Measurements from ENCODE around the gene CDKN2B-AS1. TPM values are rescaled to one million over a fixed set of nuclear protein-coding genes. Genes with fewer than 3 reads are reported as not detected.

Gene CDKN2B-AS1
- total and polyA plus RNA-seq, 2 experiments from 2014 or later = 0.61 to 4.1 TPM

- no peaks in the 10 kb centered on the region for H3K9me3 ChIP-seq (ENCODE audit: low read depth)
- in situ Hi-C loops (cut with MboI) = no loop called here
- no peaks in the 10 kb centered on the region for H3K36me3 ChIP-seq (ENCODE audit: low read depth)
- TF ChIP-seq EZH2 (IDR thresholded peaks at IDR 0.05; ENCODE audit: insufficient read depth, poor library complexity, severe bottlenecking) = no peak
- no peak for TF ChIP-seq EZH2phosphoT487 (IDR thresholded peaks at IDR 0.05; ENCODE audit: insufficient read depth, low read depth)
- H3K9ac ChIP-seq = no peak overlapping the region
- no peaks in the 10 kb centered on the region for H3K9me2 ChIP-seq (ENCODE audit: insufficient read depth)
- no peaks in the 10 kb centered on the region for H3K79me2 ChIP-seq (ENCODE audit: insufficient read depth)
- H3K4me3 ChIP-seq = 0 out of 2 replicates have a peak overlapping the region, but pooled peaks have one; percentile 13
- H3K4me2 ChIP-seq (ENCODE audit: unreplicated experiment) = peak overlapping the region; percentile 44
- H3K27me3 ChIP-seq (replicated peaks; ENCODE audit: insufficient read depth) = no peaks in the 10 kb centered on the region
- peaks cover 33% of the 10 kb centered on the region for H3F3A ChIP-seq (ENCODE audit: insufficient read depth)
- H3K4me1 ChIP-seq (ENCODE audit: insufficient read depth) = peaks cover 31% of the 10 kb centered on the region
- no peaks in the 10 kb centered on the region for H4K20me1 ChIP-seq (ENCODE audit: insufficient read depth)
- H3K27ac ChIP-seq = peak overlapping the region; percentile 53
- no peak overlapping the region for H2AFZ ChIP-seq
- no peak for DNase-seq
These were observed 153.9 kb downstream of the CDKN2B-AS1 start for GRCh38 chr9:22148528-22148875.

- Histone ChIP-seq H2AFZ (no peak overlapping the region), H3F3A (ENCODE audit: insufficient read depth) (peaks cover 33% of the 10 kb centered on the region), H3K79me2 (ENCODE audit: insufficient read depth) (no peaks in the 10 kb centered on the region), H3K4me3 (no peak overlapping the region), H3K4me1 (ENCODE audit: insufficient read depth) (peaks cover 27% of the 10 kb centered on the region), H4K20me1 (ENCODE audit: insufficient read depth) (no peaks in the 10 kb centered on the region), H3K27me3 (replicated peaks; ENCODE audit: insufficient read depth) (no peaks in the 10 kb centered on the region), H3K27ac (peak overlapping the region; percentile 53), H3K4me2 (ENCODE audit: unreplicated experiment) (peak overlapping the region; percentile 44), H3K9me3 (ENCODE audit: low read depth) (no peaks in the 10 kb centered on the region), H3K9me2 (ENCODE audit: insufficient read depth) (no peaks in the 10 kb centered on the region), H3K36me3 (ENCODE audit: low read depth) (no peaks in the 10 kb centered on the region), H3K9ac (no peak overlapping the region)
- peak; percentile 33 for DNase-seq
- TF ChIP-seq EZH2 (IDR thresholded peaks at IDR 0.05; ENCODE audit: insufficient read depth, poor library complexity, severe bottlenecking) (no peak), EZH2phosphoT487 (IDR thresholded peaks at IDR 0.05; ENCODE audit: insufficient read depth, low read depth) (no peak)
- in situ Hi-C loops (cut with MboI) = no loop called here
These were observed 154.5 kb downstream of the CDKN2B-AS1 start for GRCh38 chr9:22148876-22149637.

GRCh38 chr9:22154064-22154463 lies 159.5 kb downstream of the CDKN2B-AS1 start:
- TF ChIP-seq EZH2 (IDR thresholded peaks at IDR 0.05; ENCODE audit: insufficient read depth, poor library complexity, severe bottlenecking) = no peak
- TF ChIP-seq EZH2phosphoT487 (IDR thresholded peaks at IDR 0.05; ENCODE audit: insufficient read depth, low read depth) = no peak

GRCh38 chr9:22156586-22156985 lies 162.0 kb downstream of the CDKN2B-AS1 start:
- H2AFZ ChIP-seq = no peak overlapping the region
- no peaks in the 10 kb centered on the region for H3K27me3 ChIP-seq (replicated peaks; ENCODE audit: insufficient read depth)
- no peak for TF ChIP-seq EZH2phosphoT487 (IDR thresholded peaks at IDR 0.05; ENCODE audit: insufficient read depth, low read depth)
- no peak for TF ChIP-seq EZH2 (IDR thresholded peaks at IDR 0.05; ENCODE audit: insufficient read depth, poor library complexity, severe bottlenecking)
- WGBS, 2 experiments (ENCODE audit: low coverage in 1 of 2, low lambda C conversion rate in 2 of 2, missing lambda C conversion rate in 2 of 2) = 82 to 87% methylated on average over 6 of the region's 6 CpGs
- no peak for DNase-seq
- H3K27ac ChIP-seq = no peak overlapping the region
- peaks cover 42% of the 10 kb centered on the region for H3K4me1 ChIP-seq (ENCODE audit: insufficient read depth)
- peaks cover 29% of the 10 kb centered on the region for H3F3A ChIP-seq (ENCODE audit: insufficient read depth)
- H3K9me3 ChIP-seq (ENCODE audit: low read depth) = no peaks in the 10 kb centered on the region
- H3K9ac ChIP-seq = no peak overlapping the region
- in situ Hi-C loops (cut with MboI) = no loop called here
- H3K4me3 ChIP-seq = no peak overlapping the region
- no peaks in the 10 kb centered on the region for H3K36me3 ChIP-seq (ENCODE audit: low read depth)
- H3K4me2 ChIP-seq (ENCODE audit: unreplicated experiment) = no peak overlapping the region
- H3K79me2 ChIP-seq (ENCODE audit: insufficient read depth) = no peaks in the 10 kb centered on the region
- H4K20me1 ChIP-seq (ENCODE audit: insufficient read depth) = no peaks in the 10 kb centered on the region
- H3K9me2 ChIP-seq (ENCODE audit: insufficient read depth) = no peaks in the 10 kb centered on the region

More at GRCh38 chr9:22154064-22154463, 159.5 kb downstream of the CDKN2B-AS1 start:
- Histone ChIP-seq H3K9me2 (ENCODE audit: insufficient read depth) (no peaks in the 10 kb centered on the region), H2AFZ (no peak overlapping the region), H3K36me3 (ENCODE audit: low read depth) (no peaks in the 10 kb centered on the region), H3K27me3 (replicated peaks; ENCODE audit: insufficient read depth) (no peaks in the 10 kb centered on the region), H3K9me3 (ENCODE audit: low read depth) (no peaks in the 10 kb centered on the region), H3K9ac (no peak overlapping the region), H3K4me1 (ENCODE audit: insufficient read depth) (peaks cover 28% of the 10 kb centered on the region), H4K20me1 (ENCODE audit: insufficient read depth) (no peaks in the 10 kb centered on the region), H3K4me3 (no peak overlapping the region), H3K79me2 (ENCODE audit: insufficient read depth) (no peaks in the 10 kb centered on the region), H3K27ac (no peak overlapping the region), H3K4me2 (ENCODE audit: unreplicated experiment) (no peak overlapping the region), H3F3A (ENCODE audit: insufficient read depth) (peaks cover 29% of the 10 kb centered on the region)
- WGBS, 2 experiments (ENCODE audit: low coverage in 1 of 2, low lambda C conversion rate in 2 of 2, missing lambda C conversion rate in 2 of 2) = 93 to 97% methylated on average over 5 to 10 of the region's 10 CpGs
- no peak for DNase-seq
- in situ Hi-C loops (cut with MboI) = no loop called here

DNA sequence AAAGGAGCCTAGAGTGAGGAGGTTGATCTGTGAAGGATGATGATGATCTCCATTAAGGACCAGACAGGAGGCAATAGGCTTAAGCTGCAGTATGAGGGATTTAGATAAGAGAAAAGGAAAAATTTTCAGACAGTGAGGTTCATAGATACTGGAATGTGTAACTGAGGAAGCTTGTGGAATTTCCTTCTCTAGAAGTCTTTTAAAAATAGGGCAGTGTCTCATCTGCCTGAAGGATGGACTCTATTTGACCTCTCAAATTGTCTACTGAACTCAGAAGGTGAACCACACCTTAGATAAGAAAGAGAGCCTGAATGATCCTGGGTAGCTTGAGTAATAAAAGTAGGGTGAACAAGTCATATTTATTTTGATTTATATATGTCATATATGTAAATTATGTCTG lies 162.7 kb downstream of the CDKN2B-AS1 start:
- no peaks in the 10 kb centered on the region for H3K27me3 ChIP-seq (replicated peaks; ENCODE audit: insufficient read depth)
- no peak overlapping the region for H3K9ac ChIP-seq
- H3K27ac ChIP-seq = no peak overlapping the region
- DNase-seq = no peak
- H3K9me2 ChIP-seq (ENCODE audit: insufficient read depth) = no peaks in the 10 kb centered on the region
- H3K4me2 ChIP-seq (ENCODE audit: unreplicated experiment) = peak overlapping the region; percentile 26
- no peak overlapping the region for H3K4me3 ChIP-seq
- H3K79me2 ChIP-seq (ENCODE audit: insufficient read depth) = no peaks in the 10 kb centered on the region
- in situ Hi-C loops (cut with MboI) = no loop called here
- TF ChIP-seq EZH2phosphoT487 (IDR thresholded peaks at IDR 0.05; ENCODE audit: insufficient read depth, low read depth) (no peak), EZH2 (IDR thresholded peaks at IDR 0.05; ENCODE audit: insufficient read depth, poor library complexity, severe bottlenecking) (no peak)
- peaks cover 29% of the 10 kb centered on the region for H3F3A ChIP-seq (ENCODE audit: insufficient read depth)
- H2AFZ ChIP-seq = no peak overlapping the region
- H3K4me1 ChIP-seq (ENCODE audit: insufficient read depth) = peaks cover 42% of the 10 kb centered on the region
- H3K36me3 ChIP-seq (ENCODE audit: low read depth) = no peaks in the 10 kb centered on the region
- H3K9me3 ChIP-seq (ENCODE audit: low read depth) = no peaks in the 10 kb centered on the region
- H4K20me1 ChIP-seq (ENCODE audit: insufficient read depth) = no peaks in the 10 kb centered on the region

All from GM23248 (cell line).